Osteoblast (primary cell): Measurements from ENCODE around the gene ARHGAP28. TPM values are rescaled to one million over a fixed set of nuclear protein-coding genes. Genes with fewer than 3 reads are reported as not detected.
"Not testable (repeated sequence)": the region's sequence is repeated elsewhere in the genome, so short reads cannot be mapped to it uniquely, and the experiment has no call there.

ENCODE experiments used
- DNase-seq: peaks from one replicate; pipeline ENCODE4 v3.0.0; 2011; ENCODE audit warnings: low spot score, mixed read lengths; ENCODE audit not compliant: insufficient read length; ENCODE audit errors: missing footprints
- H2AFZ ChIP-seq: 2 replicates; pipeline ENCODE4 v1.6.0; 2011; ENCODE audit warnings: mild to moderate bottlenecking, low read length
- H3K27ac ChIP-seq: 2 replicates; pipeline ENCODE4 v1.5.1; 2011; ENCODE audit warnings: mild to moderate bottlenecking, low read depth, low read length, moderate library complexity
- H3K27me3 ChIP-seq: 2 replicates; pipeline ENCODE4 v1.6.0; 2012; ENCODE audit warnings: mild to moderate bottlenecking, control low read depth, inconsistent platforms, low read length, moderate library complexity; ENCODE audit not compliant: insufficient read depth
- H3K36me3 ChIP-seq: 2 replicates; pipeline ENCODE4 v1.5.1; 2011; ENCODE audit warnings: mild to moderate bottlenecking, low read length, control low read depth, moderate library complexity; ENCODE audit not compliant: insufficient read depth
- H3K4me1 ChIP-seq: 2 replicates; pipeline ENCODE4 v1.5.1; 2011; ENCODE audit warnings: mild to moderate bottlenecking, low read length, control low read depth, moderate library complexity; ENCODE audit not compliant: insufficient read depth
- H3K4me2 ChIP-seq: 2 replicates; pipeline ENCODE4 v1.6.0; 2011; ENCODE audit warnings: mild to moderate bottlenecking, low read length; ENCODE audit not compliant: insufficient read depth
- H3K4me3 ChIP-seq: fragments of 200-600 bp; sonication (generic); 3 replicates; pipeline ENCODE4 v1.5.1; 2012; ENCODE audit warnings: mild to moderate bottlenecking, low read length, inconsistent platforms; ENCODE audit not compliant: insufficient read depth
- H3K79me2 ChIP-seq: 2 replicates; pipeline ENCODE4 v1.6.0; 2012; ENCODE audit warnings: mild to moderate bottlenecking, low read length, control low read depth, inconsistent platforms; ENCODE audit not compliant: insufficient read depth
- H3K9me3 ChIP-seq: 2 replicates; pipeline ENCODE4 v1.5.1; 2011; ENCODE audit warnings: low read depth, low read length, control low read depth
- H4K20me1 ChIP-seq: 2 replicates; pipeline ENCODE4 v1.6.0; 2012; ENCODE audit warnings: mild to moderate bottlenecking, low read length, control low read depth; ENCODE audit not compliant: insufficient read depth
- CTCF ChIP-seq: IDR thresholded peaks from 2 replicates; pipeline ENCODE4 v1.5.1; 2011; ENCODE audit warnings: mild to moderate bottlenecking, low read depth, low read length, moderate library complexity; ENCODE audit errors: extremely low read depth
- total RNA-seq: library from RNA; depleted of rRNA; stranded (reverse); fragments of >200 nt; gene quantifications from 2 replicates; pipeline ENCODE4 v1.2.3, GENCODE V29; 2012

Gene ARHGAP28
- total RNA-seq, 1 donor: 23.9 TPM

GRCh38 chr18:6938003-6938402 is 208.5 kb downstream of the ARHGAP28 start:
- Histone ChIP-seq H3K27me3 (peaks cover 2% of the 10 kb centered on the region), H4K20me1 (no peaks in the 10 kb centered on the region), H3K27ac (no peak overlapping the region), H3K4me2 (no peak overlapping the region), H3K36me3 (no peaks in the 10 kb centered on the region), H2AFZ (no peak overlapping the region), H3K4me3 (no peak overlapping the region), H3K9me3 (no peaks in the 10 kb centered on the region), H3K79me2 (no peaks in the 10 kb centered on the region), H3K4me1 (no peaks in the 10 kb centered on the region)
- DNase-seq: no peak
- TF ChIP-seq CTCF: no peak

- H3K27ac ChIP-seq, H3K4me1 ChIP-seq, H2AFZ ChIP-seq, H3K36me3 ChIP-seq, H4K20me1 ChIP-seq, H3K9me3 ChIP-seq, H3K4me3 ChIP-seq, H3K27me3 ChIP-seq, H3K79me2 ChIP-seq, H3K4me2 ChIP-seq, DNase-seq: not testable (repeated sequence)
Observed at GRCh38 chr18:6938403-6938802, 208.9 kb downstream of the ARHGAP28 start.

GRCh38 chr18:6939972-6940371 is 210.5 kb downstream of the ARHGAP28 start:
- Histone ChIP-seq H3K79me2 (no peaks in the 10 kb centered on the region), H3K4me2 (no peak overlapping the region), H3K4me1 (no peaks in the 10 kb centered on the region), H3K36me3 (no peaks in the 10 kb centered on the region), H3K4me3 (no peak overlapping the region), H3K27ac (no peak overlapping the region), H3K9me3 (no peaks in the 10 kb centered on the region), H2AFZ (no peak overlapping the region), H3K27me3 (peaks cover 2% of the 10 kb centered on the region), H4K20me1 (no peaks in the 10 kb centered on the region)
- TF ChIP-seq CTCF: no peak
- no peak for DNase-seq

- H3K9me3 ChIP-seq: no peaks in the 10 kb centered on the region
Observed at GRCh38 chr18:6940451-6940850, 210.9 kb downstream of the ARHGAP28 start.

More at GRCh38 chr18:6940451-6940850, 210.9 kb downstream of the ARHGAP28 start:
- DNase-seq: no peak
- H2AFZ ChIP-seq: no peak overlapping the region
- no peaks in the 10 kb centered on the region for H3K36me3 ChIP-seq
- H3K4me3 ChIP-seq: no peak overlapping the region
- no peaks in the 10 kb centered on the region for H3K27me3 ChIP-seq
- TF ChIP-seq CTCF: no peak
- no peaks in the 10 kb centered on the region for H3K79me2 ChIP-seq
- H3K4me2 ChIP-seq: no peak overlapping the region
- H4K20me1 ChIP-seq: no peaks in the 10 kb centered on the region
- no peaks in the 10 kb centered on the region for H3K4me1 ChIP-seq
- no peak overlapping the region for H3K27ac ChIP-seq
